Left ventricle myocardium inferior (tissue), 1 donor: Measurements from ENCODE around the gene ZNF536. TPM values are rescaled to one million over a fixed set of nuclear protein-coding genes. Genes with fewer than 3 reads are reported as not detected.

Source experiments
- DNase-seq: peaks from one replicate; pipeline ENCODE4 v3.0.0-alpha.2; 2020
- H3K27ac ChIP-seq: fragments of 200-600 bp; replicated peaks from 2 replicates; pipeline ENCODE4 v1.8.0; 2021
- H3K27me3 ChIP-seq: fragments of 200-600 bp; 2 replicates; pipeline ENCODE4 v1.8.0; 2021; ENCODE audit warnings: low read depth
- H3K36me3 ChIP-seq: fragments of 200-600 bp; 2 replicates; pipeline ENCODE4 v1.8.0; 2021
- H3K4me1 ChIP-seq: fragments of 200-600 bp; 2 replicates; pipeline ENCODE4 v1.8.0; 2021
- H3K4me3 ChIP-seq: fragments of 200-600 bp; 2 replicates; pipeline ENCODE4 v1.8.0; 2021; ENCODE audit warnings: mild to moderate bottlenecking, moderate library complexity
- H3K9me3 ChIP-seq: fragments of 200-600 bp; replicated peaks from 2 replicates; pipeline ENCODE4 v1.8.0; 2021
- CTCF ChIP-seq: fragments of 200-600 bp; IDR thresholded peaks from 2 replicates; pipeline ENCODE4 v1.8.0; 2021; ENCODE audit warnings: antibody characterized with exemption, mild to moderate bottlenecking, borderline replicate concordance
- intact Hi-C: fragments of 100-400 bp; cut with micrococcal nuclease; formaldehyde crosslinking; loops from one replicate; pipeline ENCODE4 v1.11.0; 2022
- total RNA-seq: library from RNA; stranded (reverse); fragmentation: NEBNext Ultra II Directional; extraction: Animal tissue kit (Norgen Biotek cat#: 25700); gene quantifications from one replicate; pipeline ENCODE4 v1.2.1, GENCODE V29; 2021
- donor health status: DM: no; HTN: yes; CAD: no; lungs with severe emphysema.

The ZNF536 gene
- total RNA-seq, 1 donor from 2014 or later: 4.0 TPM

GRCh38 chr19:30361107-30361447 is 11.1 kb upstream of the ZNF536 start:
- DNase-seq: no peak
- no peak for TF ChIP-seq CTCF
- Histone ChIP-seq H3K9me3 (no peaks in the 10 kb centered on the region), H3K36me3 (no peaks in the 10 kb centered on the region), H3K27me3 (peaks cover 58% of the 10 kb centered on the region), H3K4me1 (no peaks in the 10 kb centered on the region), H3K27ac (no peak overlapping the region), H3K4me3 (no peak overlapping the region)
- intact Hi-C loops: no loop called here

DNA sequence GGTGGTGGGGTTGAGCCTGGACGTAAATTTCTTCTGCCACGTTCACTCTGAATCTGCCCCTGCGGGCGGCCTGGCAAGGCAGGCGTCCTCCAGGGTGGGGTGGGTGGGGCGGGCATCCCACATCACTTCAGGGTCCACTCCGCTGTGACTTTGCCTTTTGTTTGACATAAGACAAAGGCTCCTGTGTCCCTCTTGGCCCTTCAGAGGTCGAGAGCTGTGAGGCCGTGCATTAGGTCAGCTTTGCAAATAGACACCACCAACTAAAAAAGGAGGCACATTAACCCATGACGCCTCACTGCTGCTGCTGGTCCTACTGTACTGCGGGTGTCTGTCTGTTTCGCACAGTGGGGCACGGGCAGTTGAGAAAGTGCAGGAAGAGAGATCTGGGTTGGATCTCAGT is 10.5 kb upstream of the ZNF536 start:
- intact Hi-C loops: no loop called here
- Histone ChIP-seq H3K27ac (no peak overlapping the region), H3K4me1 (no peaks in the 10 kb centered on the region), H3K36me3 (no peaks in the 10 kb centered on the region), H3K9me3 (no peaks in the 10 kb centered on the region), H3K27me3 (peaks cover 62% of the 10 kb centered on the region), H3K4me3 (no peak overlapping the region)
- no peak for TF ChIP-seq CTCF
- DNase-seq: no peak

DNA sequence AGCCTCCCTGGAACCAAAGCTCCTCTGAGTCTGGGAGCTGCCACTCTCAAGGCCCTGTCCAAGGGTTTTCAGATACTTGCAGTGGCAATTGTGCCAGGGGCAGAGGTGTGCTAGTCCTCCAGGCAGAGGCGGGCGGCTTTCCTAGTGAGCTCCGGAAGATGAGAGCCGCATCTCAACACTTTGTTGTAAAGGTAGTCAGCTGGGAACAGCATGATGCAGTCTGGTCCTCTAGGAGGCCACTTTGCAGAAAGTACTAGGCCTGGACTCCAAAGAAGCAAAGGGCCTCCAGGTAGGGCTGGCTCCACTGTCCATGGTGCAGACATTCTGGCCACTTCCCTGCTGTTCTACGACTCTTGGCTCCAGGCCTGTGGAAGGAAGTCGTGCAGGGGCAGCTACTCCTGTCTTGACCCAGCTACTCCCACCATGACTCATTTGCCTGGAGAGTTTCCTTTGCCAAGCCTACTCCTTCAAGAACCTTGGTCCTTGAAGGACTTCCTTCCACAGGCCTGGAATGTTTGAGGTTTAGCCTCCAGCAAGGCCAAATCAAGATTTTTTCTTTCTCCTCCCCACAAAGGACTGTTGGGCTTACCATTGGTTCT is 9.9 kb upstream of the ZNF536 start:
- intact Hi-C loops: no loop called here

DNA sequence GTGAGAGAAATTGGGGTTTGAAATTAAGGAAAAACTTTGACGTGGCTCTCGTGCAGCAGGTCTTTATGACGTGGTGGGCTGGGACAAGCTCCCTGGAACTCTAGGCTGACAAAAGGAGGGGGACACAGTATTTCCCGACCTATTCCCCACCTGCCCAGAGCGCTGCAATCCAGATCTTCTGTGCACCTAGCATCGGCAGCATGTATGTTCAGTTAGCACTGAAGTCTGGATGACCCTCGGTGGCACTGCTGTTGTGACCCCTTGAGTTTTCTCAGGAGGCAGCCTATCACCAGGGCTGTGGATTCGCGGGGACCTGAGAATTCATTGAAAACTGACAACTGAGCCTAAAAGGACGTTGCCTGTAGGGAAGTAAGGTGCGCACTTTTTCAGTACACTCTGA is 9.1 kb upstream of the ZNF536 start:
- Histone ChIP-seq H3K27ac (no peak overlapping the region), H3K27me3 (peaks cover 71% of the 10 kb centered on the region), H3K4me3 (no peak overlapping the region), H3K9me3 (no peaks in the 10 kb centered on the region), H3K4me1 (no peaks in the 10 kb centered on the region), H3K36me3 (no peaks in the 10 kb centered on the region)
- TF ChIP-seq CTCF: no peak
- intact Hi-C loops: no loop called here
- no peak for DNase-seq

More for the DNA sequence above, 9.9 kb upstream of the ZNF536 start:
- H3K27ac ChIP-seq: no peak overlapping the region
- H3K27me3 ChIP-seq: peaks cover 67% of the 10 kb centered on the region
- no peak for DNase-seq
- no peaks in the 10 kb centered on the region for H3K4me1 ChIP-seq
- no peak for TF ChIP-seq CTCF
- no peaks in the 10 kb centered on the region for H3K36me3 ChIP-seq
- H3K4me3 ChIP-seq: no peak overlapping the region
- H3K9me3 ChIP-seq: no peaks in the 10 kb centered on the region

GRCh38 chr19:30364866-30365800 is 7.1 kb upstream of the ZNF536 start:
- H3K27ac ChIP-seq: no peak overlapping the region
- H3K4me3 ChIP-seq: no peak overlapping the region
- H3K4me1 ChIP-seq: no peaks in the 10 kb centered on the region
- H3K9me3 ChIP-seq: no peaks in the 10 kb centered on the region
- H3K27me3 ChIP-seq: peaks cover 73% of the 10 kb centered on the region
- H3K36me3 ChIP-seq: no peaks in the 10 kb centered on the region
- intact Hi-C loops: no loop called here
- no peak for DNase-seq
- TF ChIP-seq CTCF: no peak
